Muscle of leg (tissue), 11 donors: ENCODE results near the gene CCDC159. TPM values are rescaled to one million over a fixed set of nuclear protein-coding genes. Genes with fewer than 3 reads are reported as not detected.

Experiments
- DNase-seq: peaks from one replicate; pipeline ENCODE4 v3.0.0; 2013
- H3K27ac ChIP-seq: one replicate; pipeline ENCODE4 v1.5.1; 2013; ENCODE audit warnings: mild to moderate bottlenecking, low read length, control low read depth
- H3K27me3 ChIP-seq: one replicate; pipeline ENCODE4 v1.6.1; 2013; ENCODE audit warnings: low read length; ENCODE audit not compliant: control insufficient read depth, insufficient read depth
- H3K36me3 ChIP-seq: one replicate; pipeline ENCODE4 v1.6.1; 2013; ENCODE audit warnings: low read length; ENCODE audit not compliant: control insufficient read depth, insufficient read depth
- H3K4me1 ChIP-seq: one replicate; pipeline ENCODE4 v1.6.1; 2013; ENCODE audit warnings: low read length; ENCODE audit not compliant: control insufficient read depth, insufficient read depth
- H3K4me3 ChIP-seq: one replicate; pipeline ENCODE4 v1.5.1; 2013; ENCODE audit warnings: low read length, control low read depth
- H3K9me3 ChIP-seq: replicated peaks from 2 replicates; pipeline ENCODE4 v1.6.1; 2013; ENCODE audit warnings: low read depth, low read length; ENCODE audit not compliant: control insufficient read depth
- WGBS: methylation state at CpG from one replicate; pipeline ENCODE4 v1.1.5; 2013; ENCODE audit warnings: missing lambda C conversion rate; ENCODE audit not compliant: insufficient coverage; 5-methylcytosine and 5-hydroxymethylcytosine counted together
- polyA plus RNA-seq, 8 donors: library from polyadenylated mRNA; unstranded; fragments of 120-200 nt; gene quantifications; one replicate each; pipeline versions ENCODE4 v1.2.1 to v1.2.3, GENCODE V29; 2013; ENCODE audit warnings: inconsistent platforms in 1 of 8, low replicate concordance in 1 of 8; ENCODE audit not compliant: insufficient read length in 8 of 8, insufficient read depth in 1 of 8
- total RNA-seq: library from RNA; stranded (reverse); fragments of 120-200 nt; gene quantifications from one replicate; pipeline ENCODE4 v1.2.4, GENCODE V29; 2013

Gene CCDC159
- total and polyA plus RNA-seq, 9 donors: 5.1 to 13.7 (median 7.7) TPM

- no peak for DNase-seq
- H3K36me3 ChIP-seq: peaks cover 26% of the 10 kb centered on the region
- no peak overlapping the region for H3K27ac ChIP-seq
- peaks cover 12% of the 10 kb centered on the region for H3K27me3 ChIP-seq
- no peak overlapping the region for H3K4me3 ChIP-seq
- no peaks in the 10 kb centered on the region for H3K9me3 ChIP-seq
- WGBS: 30% methylated on average over 2 of the region's 5 CpGs
- H3K4me1 ChIP-seq: peaks cover 6% of the 10 kb centered on the region
Observed at GRCh38 chr19:11364935-11365334, 18.6 kb downstream of the CCDC159 start.

GRCh38 chr19:11365557-11366117 is 19.3 kb downstream of the CCDC159 start:
- no peak overlapping the region for H3K27ac ChIP-seq
- DNase-seq: no peak
- peaks cover 12% of the 10 kb centered on the region for H3K27me3 ChIP-seq
- no peaks in the 10 kb centered on the region for H3K9me3 ChIP-seq
- H3K4me3 ChIP-seq: no peak overlapping the region
- peaks cover 26% of the 10 kb centered on the region for H3K36me3 ChIP-seq
- peaks cover 6% of the 10 kb centered on the region for H3K4me1 ChIP-seq
- WGBS: 30% methylated on average over 2 of the region's 7 CpGs

GRCh38 chr19:11367528-11367927 is 21.2 kb downstream of the CCDC159 start:
- DNase-seq: no peak
- Histone ChIP-seq H3K4me3 (no peak overlapping the region), H3K4me1 (no peaks in the 10 kb centered on the region), H3K27me3 (no peaks in the 10 kb centered on the region), H3K9me3 (no peaks in the 10 kb centered on the region), H3K27ac (no peak overlapping the region), H3K36me3 (peaks cover 16% of the 10 kb centered on the region)
- no CpG with 5 or more reads among the region's 2 CpGs for WGBS

DNA sequence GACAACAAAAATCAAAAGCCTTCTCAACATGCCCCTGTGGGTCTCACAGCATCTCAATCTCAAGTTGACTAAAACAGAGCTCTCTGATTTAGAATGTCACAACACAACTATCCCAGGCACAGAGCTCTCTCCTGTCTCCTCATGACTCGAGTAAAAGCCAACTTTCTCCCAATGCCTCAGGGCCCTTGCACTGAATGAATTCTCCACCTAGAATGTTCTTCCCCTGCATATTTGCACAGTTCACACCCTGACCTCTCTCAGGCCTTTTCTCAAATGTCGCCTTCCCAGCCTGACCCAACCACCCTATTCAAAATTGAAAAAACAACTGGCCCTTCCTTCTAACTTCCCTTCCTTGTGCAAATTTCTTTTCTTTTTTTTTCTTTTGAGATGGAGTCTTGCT is 24.4 kb downstream of the CCDC159 start:
- peaks cover 5% of the 10 kb centered on the region for H3K36me3 ChIP-seq
- no peak overlapping the region for H3K4me3 ChIP-seq
- H3K9me3 ChIP-seq: no peaks in the 10 kb centered on the region
- H3K4me1 ChIP-seq: peaks cover 13% of the 10 kb centered on the region
- WGBS: 83% methylated on average over 2 of the region's 2 CpGs
- H3K27me3 ChIP-seq: no peaks in the 10 kb centered on the region
- DNase-seq: no peak
- no peak overlapping the region for H3K27ac ChIP-seq

DNA sequence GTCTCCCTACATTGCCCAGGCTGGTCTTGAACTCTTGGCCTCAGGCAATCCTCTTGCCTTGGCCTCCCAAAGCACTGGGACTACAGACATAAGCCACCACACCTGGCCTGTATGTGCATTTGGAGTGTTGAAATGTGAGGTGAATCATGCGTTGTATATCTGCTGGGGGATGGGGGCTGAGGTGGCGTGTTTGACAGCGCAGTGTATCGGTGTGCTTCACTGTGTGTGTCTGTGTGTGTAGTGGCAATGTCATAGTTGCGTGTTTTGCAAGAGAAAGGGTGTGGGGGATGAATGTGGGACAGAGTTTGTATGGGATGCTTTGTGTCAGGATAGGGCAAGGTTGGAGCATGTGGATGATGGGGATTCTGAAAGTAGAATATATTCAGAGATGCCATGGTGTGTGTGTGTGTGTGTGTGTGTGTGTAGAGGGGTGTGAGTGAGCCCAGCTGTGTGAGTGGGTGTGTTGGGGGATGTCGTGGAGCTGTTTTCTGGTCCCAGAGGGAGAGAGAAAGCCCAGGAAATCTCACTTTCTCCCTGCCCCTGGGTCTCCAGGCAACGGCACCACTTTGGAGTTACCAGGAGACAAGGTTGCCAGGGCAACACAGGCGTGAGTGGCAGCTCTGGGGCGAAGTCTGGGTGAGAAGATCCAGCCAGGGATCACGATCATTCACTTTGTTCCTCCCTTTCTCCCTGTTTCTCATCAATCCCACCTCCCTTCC is 27.0 kb downstream of the CCDC159 start:
- Histone ChIP-seq H3K36me3 (peaks cover 6% of the 10 kb centered on the region), H3K27ac (no peak overlapping the region)
- WGBS: 45% methylated on average over 10 of the region's 10 CpGs

DNA sequence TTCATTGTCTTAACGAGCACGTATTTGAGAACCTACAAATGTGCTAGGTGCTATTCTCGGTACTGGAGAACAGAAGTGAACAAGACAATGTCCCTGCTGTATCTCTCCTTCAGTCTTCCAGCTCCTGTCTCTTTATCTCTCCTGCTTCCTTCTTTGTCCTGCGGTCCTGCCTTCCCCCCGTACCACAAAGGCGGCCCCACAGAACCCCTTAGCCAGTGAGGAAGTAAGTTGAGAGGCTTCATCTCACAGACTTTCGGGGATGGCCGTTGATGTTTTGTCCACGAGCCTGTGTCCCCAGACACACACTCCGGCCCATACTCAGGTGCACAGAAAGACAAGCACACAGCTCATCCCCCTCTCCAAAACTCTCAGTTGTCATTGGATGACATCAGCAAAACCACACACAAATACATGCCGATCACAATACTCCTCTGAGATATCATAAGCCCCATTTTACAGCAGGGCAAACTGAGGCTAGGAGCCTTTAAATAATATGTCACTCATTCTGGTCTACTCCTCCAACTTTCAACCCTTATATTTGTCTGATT is 27.6 kb downstream of the CCDC159 start:
- peaks cover 18% of the 10 kb centered on the region for H3K4me1 ChIP-seq
- peak overlapping the region; percentile 100 for H3K27ac ChIP-seq
- H3K36me3 ChIP-seq: peaks cover 6% of the 10 kb centered on the region
- H3K9me3 ChIP-seq: no peaks in the 10 kb centered on the region
- WGBS: 37% methylated on average over 5 of the region's 11 CpGs
- DNase-seq: no peak
- no peaks in the 10 kb centered on the region for H3K27me3 ChIP-seq
- H3K4me3 ChIP-seq: peak overlapping the region; percentile 86

More for the DNA sequence above, 27.0 kb downstream of the CCDC159 start:
- no peak for DNase-seq
- H3K4me1 ChIP-seq: peaks cover 18% of the 10 kb centered on the region
- H3K4me3 ChIP-seq: no peak overlapping the region
- H3K9me3 ChIP-seq: no peaks in the 10 kb centered on the region
- no peaks in the 10 kb centered on the region for H3K27me3 ChIP-seq

GRCh38 chr19:11374433-11375142 is 28.3 kb downstream of the CCDC159 start, which contains the start of gene SWSAP1:
SWSAP1 (plus strand) TSS chr19:11374666; CDS start chr19:11374681, 15 bp downstream.
- Histone ChIP-seq H3K36me3 (peaks cover 6% of the 10 kb centered on the region), H3K27me3 (no peaks in the 10 kb centered on the region), H3K9me3 (no peaks in the 10 kb centered on the region), H3K27ac (peak within 1 kb of the TSS; percentile 100), H3K4me3 (peak within 1 kb of the TSS; percentile 86), H3K4me1 (peaks cover 18% of the 10 kb centered on the region)
- WGBS: under 1% methylated on average over 43 of the region's 44 CpGs
- DNase-seq: peak; percentile 100

DNA sequence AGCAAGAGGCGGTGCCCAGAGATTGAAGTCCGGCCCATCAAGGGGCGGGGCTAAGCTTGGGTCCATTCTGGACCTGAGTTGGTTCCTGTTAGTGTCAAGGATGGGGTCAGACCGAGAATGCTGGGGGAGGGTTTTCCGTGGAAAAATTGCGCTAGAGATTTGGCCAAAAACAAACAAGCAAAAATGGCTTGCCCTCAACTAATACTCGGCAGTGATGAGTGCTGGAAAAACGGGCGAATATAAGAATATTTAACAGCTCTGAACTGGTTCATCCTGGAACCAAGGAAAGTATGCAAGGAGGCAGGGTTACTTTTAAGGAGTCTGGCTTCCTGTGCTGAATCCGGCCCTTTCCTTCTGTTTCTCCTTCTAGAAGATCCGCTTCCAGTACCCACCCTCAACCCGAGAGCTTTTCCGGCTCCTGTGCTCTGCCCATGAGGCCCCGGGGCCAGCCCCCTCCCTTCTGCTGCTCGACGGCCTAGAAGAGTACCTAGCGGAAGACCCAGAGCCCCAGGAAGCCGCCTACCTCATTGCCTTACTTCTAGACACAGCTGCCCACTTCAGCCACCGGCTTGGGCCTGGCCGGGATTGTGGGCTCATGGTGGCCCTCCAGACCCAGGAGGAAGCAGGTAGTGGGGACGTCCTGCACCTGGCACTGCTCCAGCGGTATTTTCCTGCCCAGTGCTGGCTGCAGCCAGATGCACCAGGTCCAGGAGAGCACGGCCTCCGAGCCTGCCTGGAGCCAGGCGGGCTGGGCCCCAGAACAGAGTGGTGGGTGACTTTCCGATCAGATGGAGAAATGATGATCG is 29.0 kb downstream of the CCDC159 start:
- Histone ChIP-seq H3K4me3 (peak overlapping the region; percentile 86), H3K27me3 (no peaks in the 10 kb centered on the region), H3K4me1 (peaks cover 19% of the 10 kb centered on the region), H3K9me3 (no peaks in the 10 kb centered on the region), H3K27ac (peak overlapping the region; percentile 94), H3K36me3 (peaks cover 6% of the 10 kb centered on the region)
- no peak for DNase-seq
- WGBS: 18% methylated on average over 20 of the region's 27 CpGs

GRCh38 chr19:11377237-11377636 is 30.9 kb downstream of the CCDC159 start:
- Histone ChIP-seq H3K4me1 (peaks cover 32% of the 10 kb centered on the region), H3K27me3 (peaks cover 10% of the 10 kb centered on the region), H3K27ac (peak overlapping the region; percentile 13), H3K9me3 (no peaks in the 10 kb centered on the region), H3K4me3 (no peak overlapping the region), H3K36me3 (peaks cover 6% of the 10 kb centered on the region)
- peak; percentile 56 for DNase-seq
